A549 (cell line): ENCODE data around the gene DGAT2. TPM values are rescaled to one million over a fixed set of nuclear protein-coding genes. Genes with fewer than 3 reads are reported as not detected.

Experiments used
- ATAC-seq, 2 experiments: fragments of 200-7000 bp in 1 of 2; fragments of >200 bp in 1 of 2; cut with Nextera tagmentation in 1 of 2; cut with Tn5 transposase in 1 of 2; 3 replicates each; pipeline versions ENCODE4 v1.8.0 to v1.9.1; 2018 to 2020; ENCODE audit warnings: mild to moderate bottlenecking in 1 of 2, moderate library complexity in 1 of 2
- CTCF ChIA-PET: fragments of 300-600 bp; sonication (Branson Sonifier 250); formaldehyde crosslinking; extraction: SDS; loops from one replicate; lab custom pipeline; 2021; ENCODE audit warnings: antibody characterized with exemption, inconsistent platforms; lab: Yijun Ruan, JAX
- POLR2A ChIA-PET: fragments of 350-600 bp; formaldehyde crosslinking; extraction: SDS; loops from one replicate; lab custom pipeline; 2021; ENCODE audit warnings: antibody characterized with exemption, inconsistent platforms; lab: Yijun Ruan, JAX
- DNase-seq, 2 experiments: peaks; one replicate each; pipeline versions ENCODE4 v3.0.0 to v3.0.0-alpha.2; 2011 to 2016; ENCODE audit warnings: low read depth in 1 of 2, low spot score in 1 of 2
- FAIRE-seq: peaks from 2 replicates; lab custom pipeline; 2011; peaks lifted over from hg19 to GRCh38; lab: Jason Lieb, UNC
- H3K27ac ChIP-seq, 2 experiments: fragments of >200 bp; sonication (Bioruptor Twin); formaldehyde crosslinking; 3 replicates each; pipeline ENCODE4 v1.5.1; 2016 to 2017
- H3K4me1 ChIP-seq: fragments of >200 bp; sonication (Bioruptor Twin); formaldehyde crosslinking; 3 replicates; pipeline ENCODE4 v1.6.1; 2016
- H3K4me2 ChIP-seq: fragments of >200 bp; sonication (Bioruptor Twin); formaldehyde crosslinking; 3 replicates; pipeline ENCODE4 v1.6.1; 2016
- H3K4me3 ChIP-seq: fragments of >200 bp; sonication (Bioruptor Twin); formaldehyde crosslinking; 3 replicates; pipeline ENCODE4 v1.5.1; 2016
- H3K9me3 ChIP-seq: fragments of >200 bp; sonication (Bioruptor Twin); formaldehyde crosslinking; 3 replicates; pipeline ENCODE4 v1.6.1; 2016
- BCL3 ChIP-seq: fragments of >200 bp; sonication (Bioruptor Twin); formaldehyde crosslinking; IDR thresholded peaks from 3 replicates; pipeline ENCODE4 v1.6.1; 2016
- CBX2 ChIP-seq: fragments of 200-600 bp; sonication (generic); IDR thresholded peaks from 2 replicates; pipeline ENCODE4 v1.6.1; 2016; ENCODE audit warnings: low read depth, mild to moderate bottlenecking, borderline replicate concordance
- CBX8 ChIP-seq: fragments of 200-600 bp; sonication (generic); IDR thresholded peaks from 2 replicates; pipeline ENCODE4 v1.6.1; 2016
- CHD2 ChIP-seq: fragments of 150-350 bp; IDR thresholded peaks from 2 replicates; pipeline ENCODE4 v1.6.1; 2014; ENCODE audit warnings: low read length; ENCODE audit not compliant: partially characterized antibody
- CTCF ChIP-seq: fragments of >200 bp; sonication (Bioruptor Twin); formaldehyde crosslinking; IDR thresholded peaks from 3 replicates; pipeline ENCODE4 v1.5.1; 2016
- EP300 ChIP-seq, 2 experiments: fragments of >200 bp; sonication (Bioruptor Twin); formaldehyde crosslinking; IDR thresholded peaks; 2 replicates in 1 of 2; 3 replicates in 1 of 2; pipeline ENCODE4 v1.6.1; 2016 to 2017
- ESRRA ChIP-seq: fragments of 150-350 bp; IDR thresholded peaks from 2 replicates; pipeline ENCODE4 v1.6.1; 2014; ENCODE audit warnings: mild to moderate bottlenecking, low read length, borderline replicate concordance
- FOSL2 ChIP-seq, 2 experiments: fragments of 450-650 bp in 1 of 2; fragments of >200 bp in 1 of 2; sonication (Bioruptor Twin) in 1 of 2; formaldehyde crosslinking; IDR thresholded peaks; 2 replicates each; pipeline versions ENCODE4 v1.5.0 to v1.6.1; 2016 to 2020; ENCODE audit warnings: mild to moderate bottlenecking in 1 of 2, moderate library complexity in 1 of 2
- GATA3 ChIP-seq: IDR thresholded peaks from 2 replicates; pipeline ENCODE4 v1.6.1; 2012; ENCODE audit warnings: borderline replicate concordance
- JUN ChIP-seq, 2 experiments: fragments of >200 bp; sonication (Bioruptor Twin); formaldehyde crosslinking; IDR thresholded peaks; 2 replicates in 1 of 2; 3 replicates in 1 of 2; pipeline ENCODE4 v1.6.1; 2016 to 2017
- MAFK ChIP-seq: fragments of 450-650 bp; IDR thresholded peaks from 2 replicates; pipeline ENCODE4 v1.6.1; 2014; ENCODE audit not compliant: partially characterized antibody
- MAX ChIP-seq: IDR thresholded peaks from 2 replicates; pipeline ENCODE4 v1.6.1; 2012
- MAZ ChIP-seq: fragments of 150-350 bp; IDR thresholded peaks from 2 replicates; pipeline ENCODE4 v1.6.1; 2014; ENCODE audit warnings: antibody characterized with exemption, low read depth, low read length, borderline replicate concordance
- PBX3 ChIP-seq: IDR thresholded peaks from 2 replicates; pipeline ENCODE4 v1.6.1; 2012
- PHF8 ChIP-seq: fragments of 200-600 bp; sonication (generic); IDR thresholded peaks from 2 replicates; pipeline ENCODE4 v1.6.1; 2016; ENCODE audit warnings: low read depth, mild to moderate bottlenecking, antibody characterized with exemption, moderate library complexity, borderline replicate concordance
- POLR2A ChIP-seq: IDR thresholded peaks from 2 replicates; pipeline ENCODE4 v1.6.1; 2012; ENCODE audit warnings: mild to moderate bottlenecking, low read length
- RAD21 ChIP-seq, 2 experiments: fragments of >200 bp in 1 of 2; sonication (Bioruptor Twin) in 1 of 2; formaldehyde crosslinking in 1 of 2; IDR thresholded peaks in 1 of 2; conservative IDR thresholded peaks in 1 of 2; 2 replicates in 1 of 2; 3 replicates in 1 of 2; pipeline ENCODE4 v1.6.1; 2012 to 2018; ENCODE audit warnings: inconsistent platforms in 1 of 2
- RARB ChIP-seq: fragments of 250-450 bp; sonication (Bioruptor Pico); IDR thresholded peaks from 2 replicates; pipeline ENCODE4 v1.8.0; 2021; ENCODE audit warnings: mild to moderate bottlenecking, moderate library complexity
- RCOR1 ChIP-seq: fragments of 150-350 bp; IDR thresholded peaks from 2 replicates; pipeline ENCODE4 v1.6.1; 2014; ENCODE audit warnings: antibody characterized with exemption, low read length, low read depth
- SREBF2 ChIP-seq: fragments of 450-650 bp; IDR thresholded peaks from 2 replicates; pipeline ENCODE4 v1.6.1; 2014; ENCODE audit warnings: mild to moderate bottlenecking, moderate library complexity
- TFCP2L1 ChIP-seq: fragments of 250-450 bp; sonication (Bioruptor Pico); IDR thresholded peaks from 2 replicates; pipeline ENCODE4 v1.5.0; 2021; ENCODE audit warnings: mild to moderate bottlenecking
- WGBS: methylation state at CpG from one replicate; pipeline ENCODE4 v1.1.6; 2017; ENCODE audit errors: missing lambda C conversion rate; 5-methylcytosine and 5-hydroxymethylcytosine counted together
- polyA plus RNA-seq, 4 experiments: library from polyadenylated mRNA; depleted of rRNA in 3 of 4; stranded (reverse); fragments of >200 nt; fragmentation: RNase III in 1 of 4; extraction: RNeasy Plus Mini Kit Qiagen cat#74134 plus additional on column Dnase treatment in 1 of 4; gene quantifications; 2 replicates in 3 of 4; 3 replicates in 1 of 4; pipeline ENCODE4 v1.2.3, GENCODE V29; 2011 to 2017

Gene DGAT2
- polyA plus RNA-seq, 2 of the 4 experiments (the other 2 are of a cell fraction), result 1.6 to 1.9 TPM

GRCh38 chr11:75792127-75792731 is 23.7 kb downstream of the DGAT2 start:
- Histone ChIP-seq H3K4me3 (no peak overlapping the region), H3K4me2 (no peak overlapping the region)
- POLR2A ChIA-PET, result no interaction called here
- FAIRE-seq (no peak), DNase-seq (no peak)
- TF ChIP-seq BCL3 (no peak), RCOR1 (no peak), MAX (no peak), GATA3 (no peak), RARB (CRISPR knock-in tag) (no peak), CTCF (no peak), POLR2A (no peak), CBX2 (no peak), CBX8 (no peak), MAZ (no peak), RAD21 (conservative IDR thresholded peaks at IDR 0.05 in 1 of 2, IDR thresholded peaks at IDR 0.05 in 1 of 2) (no peak), PBX3 (no peak), MAFK (no peak), JUN (IDR thresholded peaks at IDR 0.05) (no peak), ESRRA (no peak), TFCP2L1 (CRISPR knock-in tag) (no peak)
- TF ChIP-seq, all 56 proteins: peak for 0
- ATAC-seq, result no peak
- WGBS, result 95% methylated on average over 6 of the region's 6 CpGs
- CTCF ChIA-PET, result interaction anchor here (0.5 to 4.7 kb wide), 3 partner anchors 9 to 70 kb away, joined by 3 to 43 read pairs (median 3); no protein-coding TSS in a partner anchor
- H3K27ac ChIP-seq, result no peak overlapping the region
- no peaks in the 10 kb centered on the region for H3K9me3 ChIP-seq
- H3K4me1 ChIP-seq, result peaks cover 9% of the 10 kb centered on the region

- TF ChIP-seq CHD2 (no peak), EP300 (IDR thresholded peaks at IDR 0.05) (no peak), POLR2A (no peak), RAD21 (conservative IDR thresholded peaks at IDR 0.05 in 1 of 2, IDR thresholded peaks at IDR 0.05 in 1 of 2) (no peak), PBX3 (no peak), RCOR1 (no peak), SREBF2 (no peak), ESRRA (no peak), PHF8 (no peak), FOSL2 (IDR thresholded peaks at IDR 0.05) (no peak), FOSL2 (CRISPR knock-in tag; IDR thresholded peaks at IDR 0.05) (no peak)
- no peak for FAIRE-seq
- POLR2A ChIA-PET, result no interaction called here
Observed at GRCh38 chr11:75792997-75793800, 24.6 kb downstream of the DGAT2 start.

More at GRCh38 chr11:75792997-75793800, 24.6 kb downstream of the DGAT2 start:
- Histone ChIP-seq H3K9me3 (no peaks in the 10 kb centered on the region), H3K4me2 (no peak overlapping the region), H3K27ac (no peak overlapping the region), H3K4me3 (no peak overlapping the region), H3K4me1 (peaks cover 9% of the 10 kb centered on the region)
- no peak for ATAC-seq
- CTCF ChIA-PET, result interaction anchor here (1.1 to 4.7 kb wide), 3 partner anchors 8 to 70 kb away, joined by 3 to 43 read pairs (median 3); no protein-coding TSS in a partner anchor
- WGBS, result 74% methylated on average over 12 of the region's 12 CpGs
- DNase-seq, result no peak
